ENCODE measurements around the gene EVPLL. TPM values are rescaled to one million over a fixed set of nuclear protein-coding genes. Genes with fewer than 3 reads are reported as not detected.
A peak's percentile ranks its signal among the peaks of the same experiment; 100 is the strongest.

EVPLL gene
- total and polyA plus RNA-seq, 2 donors from 2014 or later: 0.82 to 1.2 TPM

GRCh38 chr17:18353541-18353940, 24.0 kb upstream of the EVPLL start:
- TF ChIP-seq CTCF (IDR thresholded peaks at IDR 0.05; ENCODE audit: borderline replicate concordance, extremely low read depth, insufficient read depth): no peak
- intact Hi-C loops (cut with DNase I): no loop called here
- Histone ChIP-seq H3K4me3 (ENCODE audit: low read length in 3 of 3) (no peak overlapping the region), H3K27ac (ENCODE audit: low read depth in 2 of 2, low read length in 2 of 2) (no peak overlapping the region), H3K27me3 (ENCODE audit: control insufficient read depth, insufficient read depth, low read length) (no peaks in the 10 kb centered on the region), H3K9ac (ENCODE audit: low read length in 3 of 3) (no peak overlapping the region), H3K9me3 (ENCODE audit: control insufficient read depth in 2 of 3, insufficient read depth in 1 of 3, low read length in 3 of 3) (no peaks in the 10 kb centered on the region), H3K36me3 (ENCODE audit: control insufficient read depth in 2 of 3, insufficient read depth in 3 of 3, low read length in 3 of 3) (peaks cover 0 to 15% (median 7%) of the 10 kb centered on the region in 3 donors), H3K4me1 (ENCODE audit: control insufficient read depth in 2 of 3, insufficient read depth in 2 of 3, low read depth in 1 of 3, low read length in 3 of 3) (peaks cover 0 to 5% (median 5%) of the 10 kb centered on the region in 3 donors)
- FAIRE-seq (no peak), DNase-seq (no peak)

- intact Hi-C loops (cut with DNase I): no loop called here
- FAIRE-seq (no peak), DNase-seq (peak in 1 of 5 donors; percentile 16)
- Histone ChIP-seq H3K4me3 (ENCODE audit: low read length in 3 of 3) (no peak overlapping the region), H3K36me3 (ENCODE audit: control insufficient read depth in 2 of 3, insufficient read depth in 3 of 3, low read length in 3 of 3) (peaks cover 0 to 12% (median 5%) of the 10 kb centered on the region in 3 donors), H3K4me1 (ENCODE audit: control insufficient read depth in 2 of 3, insufficient read depth in 2 of 3, low read depth in 1 of 3, low read length in 3 of 3) (peaks cover 0 to 5% (median 5%) of the 10 kb centered on the region in 3 donors), H3K9me3 (ENCODE audit: control insufficient read depth in 2 of 3, insufficient read depth in 1 of 3, low read length in 3 of 3) (no peaks in the 10 kb centered on the region), H3K9ac (ENCODE audit: low read length in 3 of 3) (no peak overlapping the region), H3K27me3 (ENCODE audit: control insufficient read depth, insufficient read depth, low read length) (no peaks in the 10 kb centered on the region), H3K27ac (ENCODE audit: low read depth in 2 of 2, low read length in 2 of 2) (peak overlapping the region; percentile 67 to 72)
- TF ChIP-seq CTCF (IDR thresholded peaks at IDR 0.05; ENCODE audit: borderline replicate concordance, extremely low read depth, insufficient read depth): no peak
These were observed 21.0 kb upstream of the EVPLL start for GRCh38 chr17:18356624-18357023.

GRCh38 chr17:18360518-18360917, 17.1 kb upstream of the EVPLL start:
- Histone ChIP-seq H3K4me1 (ENCODE audit: control insufficient read depth in 2 of 3, insufficient read depth in 2 of 3, low read depth in 1 of 3, low read length in 3 of 3) (peaks cover 0 to 2% (median 0%) of the 10 kb centered on the region in 3 donors), H3K9ac (ENCODE audit: low read length in 3 of 3) (no peak overlapping the region), H3K27ac (ENCODE audit: low read depth in 2 of 2, low read length in 2 of 2) (peak overlapping the region; percentile 43 to 53), H3K36me3 (ENCODE audit: control insufficient read depth in 2 of 3, insufficient read depth in 3 of 3, low read length in 3 of 3) (no peaks in the 10 kb centered on the region), H3K9me3 (ENCODE audit: control insufficient read depth in 2 of 3, insufficient read depth in 1 of 3, low read length in 3 of 3) (no peaks in the 10 kb centered on the region), H3K27me3 (ENCODE audit: control insufficient read depth, insufficient read depth, low read length) (no peaks in the 10 kb centered on the region), H3K4me3 (ENCODE audit: low read length in 3 of 3) (peak overlapping the region in 1 of 3 donors; percentile 32)
- no peak for DNase-seq
- intact Hi-C loops (cut with DNase I): no loop called here
- TF ChIP-seq CTCF (IDR thresholded peaks at IDR 0.05; ENCODE audit: borderline replicate concordance, extremely low read depth, insufficient read depth): no peak
- FAIRE-seq: no peak
